Neural crest cell (in vitro differentiated cells): Measurements from ENCODE around the gene PPP1R9B. TPM values are rescaled to one million over a fixed set of nuclear protein-coding genes. Genes with fewer than 3 reads are reported as not detected.

Source experiments
- DNase-seq: peaks from one replicate; pipeline ENCODE4 v3.0.0; 2021; ENCODE audit warnings: low read depth, mixed read lengths, low spot score
- H3K27ac Mint-ChIP-seq: one replicate; pipeline ENCODE4 v1.8.0; 2021; ENCODE audit warnings: mild to moderate bottlenecking, mixed read lengths; ENCODE audit not compliant: unreplicated experiment
- H3K27me3 Mint-ChIP-seq: 2 replicates; pipeline ENCODE4 v1.8.0; 2021; ENCODE audit warnings: low read depth, mild to moderate bottlenecking, mixed read lengths
- H3K36me3 Mint-ChIP-seq: 2 replicates; pipeline ENCODE4 v1.8.0; 2021; ENCODE audit warnings: low read depth, mild to moderate bottlenecking, mixed read lengths
- H3K4me1 Mint-ChIP-seq: 2 replicates; pipeline ENCODE4 v1.8.0; 2021; ENCODE audit warnings: mixed read lengths
- H3K4me3 Mint-ChIP-seq: one replicate; pipeline ENCODE4 v1.8.0; 2021; ENCODE audit warnings: mild to moderate bottlenecking, mixed read lengths
- H3K9me3 Mint-ChIP-seq: 2 replicates; pipeline ENCODE4 v1.8.0; 2021; ENCODE audit warnings: mixed read lengths
- total RNA-seq: library from RNA; stranded (reverse); gene quantifications from 2 replicates; pipeline ENCODE4 v1.2.1, GENCODE V29; 2021
- TF ChIP-seq, protein P1 (sequence below): fragments of 200-600 bp; sonication (generic); conservative IDR thresholded peaks from 2 replicates; pipeline ENCODE4 v1.5.0; 2021; ENCODE audit warnings: antibody characterized with exemption, mild to moderate bottlenecking

Gene PPP1R9B
- total RNA-seq, 1 donor from 2014 or later: 68.8 TPM

DNA sequence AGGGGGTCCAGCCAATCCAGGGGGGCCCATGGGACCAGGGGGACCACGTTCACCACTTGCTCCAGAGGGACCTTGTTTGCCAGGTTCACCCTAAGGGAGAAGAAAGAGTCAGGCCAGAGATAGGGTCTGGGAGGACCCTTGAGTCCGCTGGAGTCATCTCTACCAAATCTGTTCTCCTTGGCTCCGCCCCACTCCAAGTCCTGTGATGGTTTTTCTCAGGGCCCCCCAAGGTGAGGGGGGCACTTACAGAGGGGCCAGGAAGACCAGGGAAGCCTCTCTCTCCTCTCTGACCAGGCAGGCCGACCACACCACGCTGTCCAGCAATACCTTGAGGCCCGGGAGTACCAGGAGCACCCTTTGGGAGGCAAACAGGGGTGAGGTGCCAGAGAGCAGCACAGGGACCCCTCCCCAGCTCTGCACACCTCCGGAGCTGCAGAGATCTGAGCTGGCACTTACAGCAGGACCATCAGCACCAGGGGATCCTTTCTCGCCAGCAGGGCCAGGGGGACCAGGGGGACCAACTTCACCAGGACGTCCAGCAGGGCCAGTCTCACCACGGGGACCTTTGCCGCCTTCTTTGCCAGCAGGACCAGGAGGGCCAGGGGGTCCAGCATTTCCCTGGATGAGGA is 38.6 kb upstream of the PPP1R9B start:
- Mint-ChIP-seq H3K4me3 (no peak overlapping the region), H3K9me3 (no peaks in the 10 kb centered on the region), H3K4me1 (peaks cover 9% of the 10 kb centered on the region), H3K36me3 (no peaks in the 10 kb centered on the region), H3K27ac (no peak overlapping the region), H3K27me3 (no peaks in the 10 kb centered on the region)
- DNase-seq: no peak
- TF ChIP-seq, protein P1, sequence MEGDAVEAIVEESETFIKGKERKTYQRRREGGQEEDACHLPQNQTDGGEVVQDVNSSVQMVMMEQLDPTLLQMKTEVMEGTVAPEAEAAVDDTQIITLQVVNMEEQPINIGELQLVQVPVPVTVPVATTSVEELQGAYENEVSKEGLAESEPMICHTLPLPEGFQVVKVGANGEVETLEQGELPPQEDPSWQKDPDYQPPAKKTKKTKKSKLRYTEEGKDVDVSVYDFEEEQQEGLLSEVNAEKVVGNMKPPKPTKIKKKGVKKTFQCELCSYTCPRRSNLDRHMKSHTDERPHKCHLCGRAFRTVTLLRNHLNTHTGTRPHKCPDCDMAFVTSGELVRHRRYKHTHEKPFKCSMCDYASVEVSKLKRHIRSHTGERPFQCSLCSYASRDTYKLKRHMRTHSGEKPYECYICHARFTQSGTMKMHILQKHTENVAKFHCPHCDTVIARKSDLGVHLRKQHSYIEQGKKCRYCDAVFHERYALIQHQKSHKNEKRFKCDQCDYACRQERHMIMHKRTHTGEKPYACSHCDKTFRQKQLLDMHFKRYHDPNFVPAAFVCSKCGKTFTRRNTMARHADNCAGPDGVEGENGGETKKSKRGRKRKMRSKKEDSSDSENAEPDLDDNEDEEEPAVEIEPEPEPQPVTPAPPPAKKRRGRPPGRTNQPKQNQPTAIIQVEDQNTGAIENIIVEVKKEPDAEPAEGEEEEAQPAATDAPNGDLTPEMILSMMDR: no peak

GRCh38 chr17:50188531-50188920 is 38.0 kb upstream of the PPP1R9B start:
- Mint-ChIP-seq H3K27ac (no peak overlapping the region), H3K4me3 (no peak overlapping the region), H3K36me3 (no peaks in the 10 kb centered on the region), H3K4me1 (peaks cover 14% of the 10 kb centered on the region), H3K27me3 (no peaks in the 10 kb centered on the region), H3K9me3 (no peaks in the 10 kb centered on the region)
- TF ChIP-seq, protein P1: no peak
- DNase-seq: no peak

GRCh38 chr17:50187751-50188530 is 37.5 kb upstream of the PPP1R9B start:
- no peaks in the 10 kb centered on the region for H3K9me3 Mint-ChIP-seq
- no peak for DNase-seq
- TF ChIP-seq, protein P1: no peak
- peaks cover 16% of the 10 kb centered on the region for H3K4me1 Mint-ChIP-seq
- no peaks in the 10 kb centered on the region for H3K36me3 Mint-ChIP-seq
- no peak overlapping the region for H3K4me3 Mint-ChIP-seq
- no peaks in the 10 kb centered on the region for H3K27me3 Mint-ChIP-seq
- H3K27ac Mint-ChIP-seq: no peak overlapping the region

DNA sequence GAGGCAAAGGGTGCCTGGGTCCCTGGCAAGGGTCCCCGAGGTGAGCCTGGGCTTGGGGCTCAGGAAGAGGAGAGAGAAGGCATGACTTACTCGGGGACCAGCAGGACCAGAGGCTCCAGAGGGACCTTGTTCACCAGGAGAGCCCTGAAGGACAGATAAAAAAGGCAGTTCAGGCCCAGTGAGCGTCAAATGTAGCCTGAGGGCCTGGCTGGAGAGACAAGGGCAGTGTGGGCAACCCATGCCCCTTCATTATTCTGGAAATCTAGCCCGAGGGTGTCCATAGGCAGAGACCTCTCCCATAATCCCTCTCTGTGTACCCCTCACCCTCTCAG is 36.9 kb upstream of the PPP1R9B start:
- no peaks in the 10 kb centered on the region for H3K27me3 Mint-ChIP-seq
- no peaks in the 10 kb centered on the region for H3K36me3 Mint-ChIP-seq
- DNase-seq: no peak
- TF ChIP-seq, protein P1: no peak
- peaks cover 22% of the 10 kb centered on the region for H3K4me1 Mint-ChIP-seq
- no peak overlapping the region for H3K4me3 Mint-ChIP-seq
- H3K9me3 Mint-ChIP-seq: no peaks in the 10 kb centered on the region
- no peak overlapping the region for H3K27ac Mint-ChIP-seq

- no peak overlapping the region for H3K27ac Mint-ChIP-seq
- H3K36me3 Mint-ChIP-seq: no peaks in the 10 kb centered on the region
- H3K9me3 Mint-ChIP-seq: no peaks in the 10 kb centered on the region
- TF ChIP-seq, protein P1: no peak
- H3K4me1 Mint-ChIP-seq: peaks cover 24% of the 10 kb centered on the region
- DNase-seq: no peak
- H3K27me3 Mint-ChIP-seq: no peaks in the 10 kb centered on the region
- H3K4me3 Mint-ChIP-seq: no peak overlapping the region
Measured at GRCh38 chr17:50186661-50187393, 36.4 kb upstream of the PPP1R9B start.
